ENCODE data around the gene FAM107B. TPM values are rescaled to one million over a fixed set of nuclear protein-coding genes. Genes with fewer than 3 reads are reported as not detected.
"Not testable (repeated sequence)": the region's sequence is repeated elsewhere in the genome, so short reads cannot be mapped to it uniquely, and the experiment has no call there.

The FAM107B gene
- total and polyA plus RNA-seq, 7 experiments from 2014 or later = 167 to 236 (median 211) TPM

- ChIA-PET CTCF (no interaction called here), POLR2A (interaction anchor here (0.5 to 1.3 kb wide), 2 partner anchors 9 to 75 kb away, joined by 3 read pairs; no protein-coding TSS in a partner anchor)
- DNase-seq = no peak
- Histone ChIP-seq H3K9me3 (ENCODE audit: control insufficient read depth in 2 of 3, low read length in 3 of 3) (no peaks in the 10 kb centered on the region), H3K4me1 (ENCODE audit: control insufficient read depth in 2 of 2, insufficient read depth in 2 of 2, low read length in 2 of 2) (peaks cover 0 to 6% of the 10 kb centered on the region in 2 donors), H3K36me3 (ENCODE audit: control insufficient read depth in 2 of 3, insufficient read depth in 3 of 3, low read length in 3 of 3) (no peaks in the 10 kb centered on the region), H3K27ac (ENCODE audit: low read depth, low read length) (no peak overlapping the region), H3K27me3 (ENCODE audit: control insufficient read depth in 2 of 2, insufficient read depth in 2 of 2, low read length in 2 of 2) (no peaks in the 10 kb centered on the region), H3K4me3 (ENCODE audit: low read length) (no peak overlapping the region)
- Mint-ChIP-seq H3K27me3 (peaks cover 0 to 4% (median 0%) of the 10 kb centered on the region in 5 donors), H3K4me3 (no peak overlapping the region), H3K4me1 (peaks cover 0 to 7% (median 0%) of the 10 kb centered on the region in 7 donors), H3K9me3 (peaks cover 0 to 7% (median 0%) of the 10 kb centered on the region in 11 donors), H3K36me3 (peaks cover 0 to 7% (median 0%) of the 10 kb centered on the region in 5 donors), H3K27ac (no peak overlapping the region)
- no peak for ATAC-seq
- intact Hi-C loops (cut with micrococcal nuclease) = no loop called here
These were observed 78.7 kb downstream of the FAM107B start for GRCh38 chr10:14695847-14696480.

- peaks cover 0 to under 1% (median 0%) of the 10 kb centered on the region in 5 donors for H3K36me3 Mint-ChIP-seq
- intact Hi-C loops (cut with micrococcal nuclease) = no loop called here
- peaks cover 0 to 6% (median 0%) of the 10 kb centered on the region in 11 donors for H3K9me3 Mint-ChIP-seq
These were observed 80.8 kb downstream of the FAM107B start for GRCh38 chr10:14693891-14694290.

GRCh38 chr10:14692344-14693076, 82.2 kb downstream of the FAM107B start:
- Mint-ChIP-seq H3K36me3 (no peaks in the 10 kb centered on the region), H3K9me3 (peaks cover 0 to 6% (median 0%) of the 10 kb centered on the region in 11 donors), H3K27ac (no peak overlapping the region), H3K27me3 (peaks cover 0 to 4% (median 0%) of the 10 kb centered on the region in 5 donors), H3K4me1 (peaks cover 0 to 18% (median 10%) of the 10 kb centered on the region in 7 donors), H3K4me3 (no peak overlapping the region)
- CTCF ChIA-PET = no interaction called here
- intact Hi-C loops (cut with micrococcal nuclease) = no loop called here
- Histone ChIP-seq H3K4me1 (ENCODE audit: control insufficient read depth in 2 of 2, insufficient read depth in 2 of 2, low read length in 2 of 2) (peaks cover 0 to 6% of the 10 kb centered on the region in 2 donors), H3K4me3 (ENCODE audit: low read length) (no peak overlapping the region), H3K36me3 (ENCODE audit: control insufficient read depth in 2 of 3, insufficient read depth in 3 of 3, low read length in 3 of 3) (no peaks in the 10 kb centered on the region), H3K27ac (ENCODE audit: low read depth, low read length) (no peak overlapping the region), H3K9me3 (ENCODE audit: control insufficient read depth in 2 of 3, low read length in 3 of 3) (no peaks in the 10 kb centered on the region), H3K27me3 (ENCODE audit: control insufficient read depth in 2 of 2, insufficient read depth in 2 of 2, low read length in 2 of 2) (no peaks in the 10 kb centered on the region)
- POLR2A ChIA-PET = no interaction called here
- ATAC-seq (no peak), DNase-seq (no peak)

More at GRCh38 chr10:14693891-14694290, 80.8 kb downstream of the FAM107B start:
- ATAC-seq (no peak), DNase-seq (no peak)
- ChIA-PET POLR2A (no interaction called here), CTCF (no interaction called here)
- H3K27me3 Mint-ChIP-seq = peaks cover 0 to 4% (median 0%) of the 10 kb centered on the region in 5 donors
- peaks cover 0 to 11% (median 5%) of the 10 kb centered on the region in 7 donors for H3K4me1 Mint-ChIP-seq
- Histone ChIP-seq H3K36me3 (ENCODE audit: control insufficient read depth in 2 of 3, insufficient read depth in 3 of 3, low read length in 3 of 3) (no peaks in the 10 kb centered on the region), H3K4me1 (ENCODE audit: control insufficient read depth in 2 of 2, insufficient read depth in 2 of 2, low read length in 2 of 2) (peaks cover 0 to 6% of the 10 kb centered on the region in 2 donors), H3K9me3 (ENCODE audit: control insufficient read depth in 2 of 3, low read length in 3 of 3) (no peaks in the 10 kb centered on the region), H3K4me3 (ENCODE audit: low read length) (no peak overlapping the region), H3K27ac (ENCODE audit: low read depth, low read length) (no peak overlapping the region), H3K27me3 (ENCODE audit: control insufficient read depth in 2 of 2, insufficient read depth in 2 of 2, low read length in 2 of 2) (no peaks in the 10 kb centered on the region)
- no peak overlapping the region for H3K27ac Mint-ChIP-seq
- no peak overlapping the region for H3K4me3 Mint-ChIP-seq

DNA sequence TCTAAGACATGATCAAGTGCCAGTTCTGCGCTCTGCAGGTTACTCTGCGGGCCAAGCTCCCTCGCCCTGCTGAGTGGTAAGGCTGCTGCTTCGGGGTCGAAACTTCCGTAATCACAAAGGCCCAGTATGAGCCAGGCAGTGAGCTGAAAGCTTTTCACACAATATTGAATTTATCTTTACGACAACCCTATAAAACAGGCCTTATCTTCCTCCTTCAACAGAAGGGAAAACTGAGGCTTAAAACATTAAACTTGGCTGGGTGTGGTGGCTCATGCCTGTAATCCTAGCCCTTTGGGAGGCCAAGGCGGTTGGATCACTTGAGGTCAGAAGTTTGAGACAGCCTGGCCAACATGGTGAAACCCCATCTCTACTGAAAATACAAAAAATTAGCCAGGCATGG, 83.3 kb downstream of the FAM107B start:
- ChIA-PET CTCF (interaction anchor here (0.6 kb wide), 1 partner anchor 63 kb away, joined by 3 read pairs; no protein-coding TSS in a partner anchor), POLR2A (no interaction called here)
- H3K27ac Mint-ChIP-seq = no peak overlapping the region
- Histone ChIP-seq H3K27me3 (ENCODE audit: control insufficient read depth in 2 of 2, insufficient read depth in 2 of 2, low read length in 2 of 2) (no peaks in the 10 kb centered on the region), H3K9me3 (ENCODE audit: control insufficient read depth in 2 of 3, low read length in 3 of 3) (no peaks in the 10 kb centered on the region), H3K36me3 (ENCODE audit: control insufficient read depth in 2 of 3, insufficient read depth in 3 of 3, low read length in 3 of 3) (no peaks in the 10 kb centered on the region), H3K27ac (ENCODE audit: low read depth, low read length) (no peak overlapping the region), H3K4me3 (ENCODE audit: low read length) (no peak overlapping the region), H3K4me1 (ENCODE audit: control insufficient read depth in 2 of 2, insufficient read depth in 2 of 2, low read length in 2 of 2) (peaks cover 0 to 6% of the 10 kb centered on the region in 2 donors)
- peaks cover 0 to 6% (median 0%) of the 10 kb centered on the region in 11 donors for H3K9me3 Mint-ChIP-seq
- H3K36me3 Mint-ChIP-seq = no peaks in the 10 kb centered on the region
- intact Hi-C loops (cut with micrococcal nuclease) = no loop called here
- DNase-seq = no peak
- ATAC-seq = no peak
- peaks cover 0 to 4% (median 0%) of the 10 kb centered on the region in 5 donors for H3K27me3 Mint-ChIP-seq
- H3K4me1 Mint-ChIP-seq = peaks cover 0 to 18% (median 10%) of the 10 kb centered on the region in 7 donors
- H3K4me3 Mint-ChIP-seq = no peak overlapping the region

DNA sequence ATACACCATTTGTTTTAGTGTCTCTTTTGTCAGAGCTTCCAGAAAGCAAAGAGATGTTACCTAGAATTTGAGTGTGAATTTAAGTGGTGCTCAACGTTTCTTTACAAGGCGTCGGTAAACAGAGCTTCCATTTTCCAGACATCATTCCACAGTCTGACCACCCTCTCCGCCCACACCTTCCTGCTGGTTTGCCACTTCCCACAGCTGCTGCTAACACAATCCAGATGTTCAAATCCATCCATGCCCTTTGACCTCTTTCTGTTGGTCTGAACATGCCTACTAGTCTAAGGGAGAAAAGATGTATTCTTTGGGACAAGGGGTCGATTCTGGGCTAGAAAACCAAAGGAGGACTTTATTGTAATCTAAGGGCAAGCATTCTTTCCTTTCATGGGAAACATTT, 86.1 kb downstream of the FAM107B start:
- ATAC-seq = no peak
- peaks cover 0 to 2% (median 0%) of the 10 kb centered on the region in 11 donors for H3K9me3 Mint-ChIP-seq
- CTCF ChIA-PET = no interaction called here

GRCh38 chr10:14688189-14688588, 86.5 kb downstream of the FAM107B start:
- intact Hi-C loops (cut with micrococcal nuclease); H3K27ac ChIP-seq (ENCODE audit: low read depth, low read length); H3K9me3 ChIP-seq (ENCODE audit: control insufficient read depth in 2 of 3, low read length in 3 of 3); H3K36me3 Mint-ChIP-seq; H3K9me3 Mint-ChIP-seq; H3K4me3 Mint-ChIP-seq; H3K36me3 ChIP-seq (ENCODE audit: control insufficient read depth in 2 of 3, insufficient read depth in 3 of 3, low read length in 3 of 3); H3K4me3 ChIP-seq (ENCODE audit: low read length); H3K27ac Mint-ChIP-seq; CTCF ChIA-PET; H3K27me3 ChIP-seq (ENCODE audit: control insufficient read depth in 2 of 2, insufficient read depth in 2 of 2, low read length in 2 of 2); POLR2A ChIA-PET; ATAC-seq; DNase-seq; H3K27me3 Mint-ChIP-seq; H3K4me1 ChIP-seq (ENCODE audit: control insufficient read depth in 2 of 2, insufficient read depth in 2 of 2, low read length in 2 of 2): not testable (repeated sequence)
- peaks cover 5 to 24% (median 10%) of the 10 kb centered on the region in 7 donors for H3K4me1 Mint-ChIP-seq

More for the DNA sequence above, 86.1 kb downstream of the FAM107B start:
- POLR2A ChIA-PET = no interaction called here
- Histone ChIP-seq H3K9me3 (ENCODE audit: control insufficient read depth in 2 of 3, low read length in 3 of 3) (no peaks in the 10 kb centered on the region), H3K4me1 (ENCODE audit: control insufficient read depth in 2 of 2, insufficient read depth in 2 of 2, low read length in 2 of 2) (peaks cover 0 to 6% of the 10 kb centered on the region in 2 donors), H3K27ac (ENCODE audit: low read depth, low read length) (no peak overlapping the region), H3K4me3 (ENCODE audit: low read length) (no peak overlapping the region), H3K36me3 (ENCODE audit: control insufficient read depth in 2 of 3, insufficient read depth in 3 of 3, low read length in 3 of 3) (no peaks in the 10 kb centered on the region), H3K27me3 (ENCODE audit: control insufficient read depth in 2 of 2, insufficient read depth in 2 of 2, low read length in 2 of 2) (no peaks in the 10 kb centered on the region)
- Mint-ChIP-seq H3K4me1 (peaks cover 5 to 24% (median 10%) of the 10 kb centered on the region in 7 donors), H3K27me3 (peaks cover 0 to 2% (median 0%) of the 10 kb centered on the region in 5 donors), H3K4me3 (no peak overlapping the region), H3K27ac (no peak overlapping the region), H3K36me3 (peaks cover 0 to 2% (median 0%) of the 10 kb centered on the region in 5 donors)
- DNase-seq = no peak
- intact Hi-C loops (cut with micrococcal nuclease) = no loop called here
